ENCODE data around the gene GPALPP1. TPM values are rescaled to one million over a fixed set of nuclear protein-coding genes. Genes with fewer than 3 reads are reported as not detected.
"Not testable (repeated sequence)": the region's sequence is repeated elsewhere in the genome, so short reads cannot be mapped to it uniquely, and the experiment has no call there.

GPALPP1 gene
- total RNA-seq, 4 donors from 2014 or later, result 30.1 to 44.4 (median 35.2) TPM

DNA sequence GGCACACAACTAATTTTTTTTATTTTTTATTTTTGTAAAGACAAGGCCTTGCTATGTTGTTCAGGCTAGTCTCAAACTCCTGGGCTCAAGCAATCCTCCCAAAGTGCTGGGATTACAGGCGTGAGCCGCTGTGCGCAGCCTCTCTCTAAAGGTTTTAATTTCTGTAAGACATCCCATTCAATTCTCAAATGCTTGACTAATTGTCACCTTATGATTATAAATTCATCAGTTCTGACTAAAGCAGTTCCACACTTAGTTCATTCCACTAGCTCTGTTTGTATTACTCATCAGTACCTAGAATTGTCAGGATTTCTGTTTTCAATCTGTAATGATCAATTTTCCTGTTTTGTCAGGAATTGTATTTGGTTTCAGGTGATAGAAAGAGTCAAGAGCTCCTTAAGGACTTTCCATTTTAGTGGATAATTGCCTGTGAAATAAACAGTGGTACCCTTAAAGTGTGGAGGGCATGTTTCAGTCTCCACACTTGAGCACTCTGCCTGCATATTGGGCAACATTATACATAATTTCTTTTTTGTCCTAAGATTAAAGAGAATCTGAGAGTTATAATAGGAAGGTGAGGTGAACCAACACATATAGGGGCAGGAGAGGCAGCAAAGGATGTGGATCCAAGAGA lies 27.6 kb downstream of the GPALPP1 start:
- Histone ChIP-seq H3K36me3 (peaks cover 7 to 30% of the 10 kb centered on the region in 2 donors), H3K27ac (no peak overlapping the region), H3K27me3 (no peaks in the 10 kb centered on the region), H3K4me3 (replicated peaks in 1 of 3) (no peak overlapping the region), H3K9me3 (no peaks in the 10 kb centered on the region), H3K4me1 (no peaks in the 10 kb centered on the region)
- intact Hi-C loops (cut with DNase I), result no loop called here
- TF ChIP-seq POLR2A (IDR thresholded peaks at IDR 0.05), result no peak
- TF ChIP-seq, protein P1, sequence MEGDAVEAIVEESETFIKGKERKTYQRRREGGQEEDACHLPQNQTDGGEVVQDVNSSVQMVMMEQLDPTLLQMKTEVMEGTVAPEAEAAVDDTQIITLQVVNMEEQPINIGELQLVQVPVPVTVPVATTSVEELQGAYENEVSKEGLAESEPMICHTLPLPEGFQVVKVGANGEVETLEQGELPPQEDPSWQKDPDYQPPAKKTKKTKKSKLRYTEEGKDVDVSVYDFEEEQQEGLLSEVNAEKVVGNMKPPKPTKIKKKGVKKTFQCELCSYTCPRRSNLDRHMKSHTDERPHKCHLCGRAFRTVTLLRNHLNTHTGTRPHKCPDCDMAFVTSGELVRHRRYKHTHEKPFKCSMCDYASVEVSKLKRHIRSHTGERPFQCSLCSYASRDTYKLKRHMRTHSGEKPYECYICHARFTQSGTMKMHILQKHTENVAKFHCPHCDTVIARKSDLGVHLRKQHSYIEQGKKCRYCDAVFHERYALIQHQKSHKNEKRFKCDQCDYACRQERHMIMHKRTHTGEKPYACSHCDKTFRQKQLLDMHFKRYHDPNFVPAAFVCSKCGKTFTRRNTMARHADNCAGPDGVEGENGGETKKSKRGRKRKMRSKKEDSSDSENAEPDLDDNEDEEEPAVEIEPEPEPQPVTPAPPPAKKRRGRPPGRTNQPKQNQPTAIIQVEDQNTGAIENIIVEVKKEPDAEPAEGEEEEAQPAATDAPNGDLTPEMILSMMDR (IDR thresholded peaks at IDR 0.05), result no peak
- no peak for DNase-seq
- 96 to 100% methylated on average over 3 of the region's 3 CpGs for WGBS, 2 donors

DNA sequence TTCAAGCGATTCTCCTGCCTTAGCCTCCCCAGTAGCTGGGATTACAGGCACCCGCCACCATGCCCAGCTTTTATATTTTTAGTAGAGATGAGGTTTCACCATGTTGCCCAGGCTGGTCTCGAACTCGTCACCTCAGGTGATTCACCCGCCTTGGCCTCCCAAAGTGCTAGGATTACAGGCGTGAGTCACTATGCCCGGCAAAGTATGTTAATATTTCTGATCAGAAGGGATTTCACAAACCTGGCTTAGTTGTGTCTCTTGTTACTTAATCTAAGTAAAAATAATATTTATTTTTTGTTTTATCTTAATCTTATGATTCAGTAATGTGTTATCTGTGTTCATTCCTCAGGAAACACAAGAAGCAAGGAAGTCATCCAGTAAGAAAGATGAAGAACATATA lies 30.6 kb downstream of the GPALPP1 start:
- DNase-seq; H3K4me3 ChIP-seq (replicated peaks in 1 of 3); H3K4me1 ChIP-seq; intact Hi-C loops (cut with DNase I); H3K27ac ChIP-seq; H3K9me3 ChIP-seq; H3K27me3 ChIP-seq: not testable (repeated sequence)
- H3K36me3 ChIP-seq, result peaks cover 7 to 29% of the 10 kb centered on the region in 2 donors
- 98% methylated on average over 7 of the region's 7 CpGs for WGBS, 2 donors

DNA sequence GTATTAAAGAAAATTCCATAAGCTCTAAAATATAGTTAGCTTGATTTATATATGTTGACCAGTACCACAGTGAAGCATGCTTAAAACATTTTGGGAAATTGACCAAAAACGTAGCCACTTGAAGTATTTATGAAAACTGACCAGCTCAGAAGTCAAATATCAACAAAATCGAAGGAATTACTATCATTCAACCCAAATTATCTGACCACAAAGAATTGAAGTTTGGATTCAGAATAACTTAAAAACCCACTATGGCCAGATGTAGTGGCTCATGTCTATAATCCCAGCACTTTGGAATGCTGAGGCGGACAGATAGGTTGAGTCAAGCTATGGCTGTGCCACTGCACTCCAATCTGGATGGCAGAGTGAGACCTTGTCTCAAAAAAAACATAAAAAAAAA lies 31.9 kb downstream of the GPALPP1 start:
- TF ChIP-seq, protein P1 (IDR thresholded peaks at IDR 0.05), result no peak
- TF ChIP-seq POLR2A (IDR thresholded peaks at IDR 0.05), result no peak
- Histone ChIP-seq H3K4me1 (no peaks in the 10 kb centered on the region), H3K27me3 (no peaks in the 10 kb centered on the region), H3K36me3 (peaks cover 7 to 22% of the 10 kb centered on the region in 2 donors), H3K9me3 (no peaks in the 10 kb centered on the region), H3K4me3 (replicated peaks in 1 of 3) (no peak overlapping the region), H3K27ac (no peak overlapping the region)
- 92 to 93% methylated on average over 3 of the region's 3 CpGs for WGBS, 2 donors
- intact Hi-C loops (cut with DNase I), result no loop called here
- no peak for DNase-seq

DNA sequence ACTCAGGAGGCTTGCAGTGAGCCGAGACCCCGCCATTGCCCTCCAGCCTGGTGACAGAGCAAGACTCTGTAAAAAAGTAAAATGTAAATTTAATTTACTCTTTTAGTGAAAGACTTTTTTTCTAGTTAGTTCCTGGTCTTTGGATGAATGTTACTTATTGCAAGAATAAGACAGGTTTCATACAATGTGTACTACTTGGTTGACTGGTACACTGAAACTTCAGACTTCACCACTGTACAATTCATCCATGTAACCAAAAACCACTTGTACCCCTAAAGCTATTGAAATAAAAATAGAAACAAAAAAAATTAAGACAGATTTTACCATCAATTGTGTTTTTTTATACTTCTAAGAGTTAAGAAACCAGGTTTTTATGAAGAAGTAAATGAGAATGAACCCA lies 35.5 kb downstream of the GPALPP1 start:
- WGBS, 2 donors, result 96% methylated on average over 2 of the region's 2 CpGs
- Histone ChIP-seq H3K4me3 (replicated peaks in 1 of 3) (no peak overlapping the region), H3K9me3 (no peaks in the 10 kb centered on the region), H3K27ac (no peak overlapping the region), H3K4me1 (no peaks in the 10 kb centered on the region), H3K36me3 (peaks cover 0 to 13% of the 10 kb centered on the region in 2 donors), H3K27me3 (no peaks in the 10 kb centered on the region)
- no peak for DNase-seq
- intact Hi-C loops (cut with DNase I), result no loop called here
- TF ChIP-seq, protein P1 (IDR thresholded peaks at IDR 0.05), result no peak
- TF ChIP-seq POLR2A (IDR thresholded peaks at IDR 0.05), result no peak

DNA sequence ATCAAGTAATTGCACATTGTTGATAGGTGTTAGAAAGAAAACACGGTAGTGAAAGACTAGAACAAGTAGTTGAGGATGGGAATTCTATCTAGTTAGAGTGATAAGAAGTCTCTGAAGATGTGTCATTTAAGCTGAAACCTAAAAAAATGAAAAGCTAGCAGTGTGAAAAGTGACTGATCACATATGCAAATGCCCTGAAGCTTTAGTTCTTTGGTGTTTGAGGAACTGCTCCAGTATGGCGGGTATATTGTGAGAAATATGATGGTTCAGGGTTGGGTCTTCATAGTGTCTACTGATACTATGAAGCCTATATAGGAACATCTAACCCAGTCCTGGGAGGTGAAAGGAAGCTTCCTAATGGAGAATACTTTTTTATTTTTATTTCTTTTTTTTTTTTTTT lies 45.0 kb downstream of the GPALPP1 start:
- no peaks in the 10 kb centered on the region for H3K27me3 ChIP-seq
- TF ChIP-seq POLR2A (IDR thresholded peaks at IDR 0.05), result no peak
- TF ChIP-seq, protein P1 (IDR thresholded peaks at IDR 0.05), result no peak
- no peak for DNase-seq
- no peak overlapping the region for H3K4me3 ChIP-seq (replicated peaks in 1 of 3)
- no peaks in the 10 kb centered on the region for H3K9me3 ChIP-seq
- no peaks in the 10 kb centered on the region for H3K4me1 ChIP-seq
- H3K27ac ChIP-seq, result no peak overlapping the region
- 95 to 96% methylated on average over 2 of the region's 2 CpGs for WGBS, 2 donors
- intact Hi-C loops (cut with DNase I), result no loop called here
- H3K36me3 ChIP-seq, result peaks cover 0 to 9% of the 10 kb centered on the region in 2 donors

All from thyroid gland (tissue), 4 donors.